Right lobe of liver (tissue), 4 donors: ENCODE data around the gene PKD2.

Source experiments
- CTCF ChIP-seq, 4 donors: fragments of 200-600 bp in 3 of 4; fragments of 450-650 bp in 1 of 4; IDR thresholded peaks; one replicate each; pipeline versions ENCODE4 v1.5.1 to v1.8.0; 2016 to 2022; ENCODE audit warnings: antibody characterized with exemption in 4 of 4, mild to moderate bottlenecking in 2 of 4
- POLR2A ChIP-seq: fragments of 450-650 bp; IDR thresholded peaks from one replicate; pipeline ENCODE4 v1.6.1; 2017; ENCODE audit warnings: antibody characterized with exemption, mild to moderate bottlenecking
- donor health status: DM: no; HTN: no; CAD: no.
- donor health status: DM: no; HTN: no; CAD: no.
- donor health status: DM: no; HTN: yes; CAD: no.

DNA sequence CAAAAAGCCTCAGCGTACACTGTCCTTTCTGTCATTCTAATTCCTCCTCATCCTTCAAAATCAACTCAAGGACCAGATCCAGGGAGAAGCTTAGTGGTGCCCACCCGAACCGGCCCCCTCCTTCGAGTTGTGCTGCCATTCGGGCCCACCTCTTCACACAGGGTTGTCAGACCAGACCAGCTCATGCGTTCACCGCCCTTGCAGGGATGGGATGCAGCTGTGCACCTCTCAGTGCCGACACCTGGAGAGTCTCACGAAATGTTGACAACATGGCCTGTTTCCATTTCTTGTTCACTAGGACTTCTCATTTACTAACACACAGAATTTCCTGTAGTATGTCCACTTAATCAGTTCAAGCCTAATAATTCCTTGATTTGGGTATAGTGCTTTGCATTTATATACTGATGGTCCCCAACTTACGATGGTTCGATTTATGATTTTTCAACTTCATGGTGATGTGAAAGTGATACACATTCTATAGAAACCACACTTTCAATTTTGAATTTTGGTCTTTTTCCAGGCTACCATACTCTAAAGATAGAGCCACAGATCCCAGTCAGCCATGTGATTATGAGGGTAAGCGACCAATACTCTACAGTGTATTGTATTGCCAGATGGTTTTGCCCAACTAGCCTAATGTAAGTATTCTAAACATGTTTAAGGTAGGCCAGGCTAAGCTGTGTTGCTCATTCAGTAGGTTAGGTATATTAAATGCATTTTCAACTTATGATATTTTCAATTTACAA, 23.3 kb downstream of the PKD2 start:
- no peak for TF ChIP-seq CTCF (IDR thresholded peaks at IDR 0.05)
- TF ChIP-seq POLR2A: no peak
